Measurements from ENCODE around the gene TTC17. TPM values are rescaled to one million over a fixed set of nuclear protein-coding genes. Genes with fewer than 3 reads are reported as not detected.
"Not testable (repeated sequence)": the region's sequence is repeated elsewhere in the genome, so short reads cannot be mapped to it uniquely, and the experiment has no call there.

TTC17 gene
- total RNA-seq, 2 experiments from 2014 or later: 48.7 to 51.2 TPM

DNA sequence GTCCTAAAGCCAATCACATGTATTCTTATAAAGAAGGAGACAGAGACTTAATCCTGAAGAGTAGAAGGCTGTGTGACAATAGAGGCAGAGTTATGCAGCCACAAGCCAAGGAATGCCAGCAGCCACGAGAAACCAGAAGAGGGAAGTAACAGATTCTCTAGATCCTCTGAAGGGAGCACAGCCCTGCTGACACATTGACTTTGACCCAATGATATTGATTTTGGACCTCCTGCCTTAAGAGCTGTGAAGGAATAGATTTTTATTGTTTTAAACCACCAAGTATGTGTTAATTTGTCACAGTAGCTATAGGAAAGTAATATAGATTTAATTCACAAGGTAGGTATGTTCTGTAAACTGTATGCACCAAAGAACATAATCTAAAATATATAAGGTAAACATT lies 103.6 kb downstream of the TTC17 start:
- no peak overlapping the region for H3K4me3 Mint-ChIP-seq
- H3K27me3 Mint-ChIP-seq: no peaks in the 10 kb centered on the region
- intact Hi-C loops (cut with micrococcal nuclease): no loop called here
- TF ChIP-seq, protein P1, sequence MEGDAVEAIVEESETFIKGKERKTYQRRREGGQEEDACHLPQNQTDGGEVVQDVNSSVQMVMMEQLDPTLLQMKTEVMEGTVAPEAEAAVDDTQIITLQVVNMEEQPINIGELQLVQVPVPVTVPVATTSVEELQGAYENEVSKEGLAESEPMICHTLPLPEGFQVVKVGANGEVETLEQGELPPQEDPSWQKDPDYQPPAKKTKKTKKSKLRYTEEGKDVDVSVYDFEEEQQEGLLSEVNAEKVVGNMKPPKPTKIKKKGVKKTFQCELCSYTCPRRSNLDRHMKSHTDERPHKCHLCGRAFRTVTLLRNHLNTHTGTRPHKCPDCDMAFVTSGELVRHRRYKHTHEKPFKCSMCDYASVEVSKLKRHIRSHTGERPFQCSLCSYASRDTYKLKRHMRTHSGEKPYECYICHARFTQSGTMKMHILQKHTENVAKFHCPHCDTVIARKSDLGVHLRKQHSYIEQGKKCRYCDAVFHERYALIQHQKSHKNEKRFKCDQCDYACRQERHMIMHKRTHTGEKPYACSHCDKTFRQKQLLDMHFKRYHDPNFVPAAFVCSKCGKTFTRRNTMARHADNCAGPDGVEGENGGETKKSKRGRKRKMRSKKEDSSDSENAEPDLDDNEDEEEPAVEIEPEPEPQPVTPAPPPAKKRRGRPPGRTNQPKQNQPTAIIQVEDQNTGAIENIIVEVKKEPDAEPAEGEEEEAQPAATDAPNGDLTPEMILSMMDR (IDR thresholded peaks at IDR 0.05): no peak
- CTCF ChIA-PET: interaction anchor here (1.3 kb wide), 1 partner anchor 389 kb away, joined by 4 read pairs; no protein-coding TSS in a partner anchor
- no peak overlapping the region for H3K27ac Mint-ChIP-seq
- DNase-seq (no peak), ATAC-seq (no peak)
- peaks cover 33% of the 10 kb centered on the region for H3K9me3 Mint-ChIP-seq
- no peaks in the 10 kb centered on the region for H3K4me1 Mint-ChIP-seq (ENCODE audit: low read depth)
- H3K36me3 Mint-ChIP-seq (ENCODE audit: low read depth): peaks cover 91% of the 10 kb centered on the region
- POLR2A ChIA-PET: no interaction called here

DNA sequence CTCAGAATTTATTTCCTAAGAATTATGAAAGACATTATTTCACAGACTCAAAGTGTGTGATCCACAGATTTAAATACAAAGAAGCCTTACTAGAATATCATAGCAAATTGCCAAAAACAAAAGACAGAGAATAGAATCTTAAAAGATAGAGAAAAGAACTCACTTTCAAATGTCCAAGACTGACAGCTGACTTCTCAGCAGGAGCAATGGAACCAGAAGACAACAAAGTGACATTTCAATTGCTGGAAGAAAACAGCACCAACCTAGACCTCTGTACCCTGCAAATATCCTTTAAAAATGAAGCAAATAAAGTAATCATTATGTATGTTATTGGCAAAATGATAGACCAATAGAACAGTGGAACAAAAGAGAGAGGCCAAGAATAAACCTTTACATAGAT lies 109.2 kb downstream of the TTC17 start:
- Mint-ChIP-seq H3K4me3 (no peak overlapping the region), H3K4me1 (ENCODE audit: low read depth) (no peaks in the 10 kb centered on the region), H3K27me3 (no peaks in the 10 kb centered on the region), H3K36me3 (ENCODE audit: low read depth) (peaks cover 55% of the 10 kb centered on the region), H3K27ac (no peak overlapping the region), H3K9me3 (peaks cover 36% of the 10 kb centered on the region)
- ChIA-PET POLR2A (no interaction called here), CTCF (no interaction called here)
- ATAC-seq: no peak
- TF ChIP-seq, protein P1 (IDR thresholded peaks at IDR 0.05): no peak
- intact Hi-C loops (cut with micrococcal nuclease): no loop called here
- no peak for DNase-seq

DNA sequence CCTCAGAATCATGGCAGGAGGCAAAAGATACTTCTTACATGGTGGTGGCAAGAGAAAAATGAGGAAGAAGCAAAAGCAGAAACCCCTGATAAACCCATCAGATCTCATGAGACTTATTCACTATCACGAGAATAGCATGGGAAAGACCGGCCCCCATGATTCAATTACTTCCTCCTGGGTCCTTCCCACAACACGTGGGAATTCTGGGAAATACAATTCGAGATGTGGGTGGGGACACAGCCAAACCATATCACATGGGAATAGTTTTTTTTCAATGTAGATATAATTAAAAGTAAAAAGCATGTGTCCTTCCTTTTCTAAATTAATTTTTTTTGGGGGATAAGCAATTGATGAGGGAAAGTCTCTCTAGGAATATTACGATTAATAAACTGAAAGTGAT lies 118.8 kb downstream of the TTC17 start:
- intact Hi-C loops (cut with micrococcal nuclease); H3K4me1 Mint-ChIP-seq (ENCODE audit: low read depth); CTCF ChIA-PET; ATAC-seq; H3K27me3 Mint-ChIP-seq; H3K27ac Mint-ChIP-seq; H3K4me3 Mint-ChIP-seq; DNase-seq: not testable (repeated sequence)
- POLR2A ChIA-PET: interaction anchor here (0.6 kb wide), 1 partner anchor 134 kb away, joined by 3 read pairs; no protein-coding TSS in a partner anchor
- Mint-ChIP-seq H3K9me3 (peaks cover 33% of the 10 kb centered on the region), H3K36me3 (ENCODE audit: low read depth) (peaks cover 42% of the 10 kb centered on the region)

DNA sequence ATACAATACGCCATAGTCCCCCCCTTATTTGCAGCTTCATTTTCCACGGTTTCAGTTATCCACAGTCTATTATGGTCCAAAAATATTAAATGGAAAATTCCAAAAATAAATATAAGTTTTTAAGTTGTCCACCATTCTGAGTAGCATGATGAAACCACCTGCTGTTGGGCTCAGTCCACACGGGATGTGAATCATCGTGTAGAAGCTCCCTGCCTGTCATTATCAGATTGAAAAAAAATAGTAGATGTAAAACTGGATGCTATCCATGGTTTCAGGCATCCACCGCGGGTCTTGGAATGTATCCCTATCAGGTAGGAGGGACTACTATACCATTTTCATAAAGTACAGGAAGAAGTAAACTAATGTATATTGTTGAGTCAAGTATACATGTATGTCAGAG lies 127.4 kb downstream of the TTC17 start:
- Mint-ChIP-seq H3K27ac (no peak overlapping the region), H3K4me3 (no peak overlapping the region), H3K9me3 (peaks cover 4% of the 10 kb centered on the region), H3K27me3 (no peaks in the 10 kb centered on the region), H3K4me1 (ENCODE audit: low read depth) (no peaks in the 10 kb centered on the region), H3K36me3 (ENCODE audit: low read depth) (peaks cover 24% of the 10 kb centered on the region)
- intact Hi-C loops (cut with micrococcal nuclease): no loop called here
- POLR2A ChIA-PET: no interaction called here
- TF ChIP-seq, protein P1 (IDR thresholded peaks at IDR 0.05): no peak
- ATAC-seq (no peak), DNase-seq (no peak)
- CTCF ChIA-PET: no interaction called here

DNA sequence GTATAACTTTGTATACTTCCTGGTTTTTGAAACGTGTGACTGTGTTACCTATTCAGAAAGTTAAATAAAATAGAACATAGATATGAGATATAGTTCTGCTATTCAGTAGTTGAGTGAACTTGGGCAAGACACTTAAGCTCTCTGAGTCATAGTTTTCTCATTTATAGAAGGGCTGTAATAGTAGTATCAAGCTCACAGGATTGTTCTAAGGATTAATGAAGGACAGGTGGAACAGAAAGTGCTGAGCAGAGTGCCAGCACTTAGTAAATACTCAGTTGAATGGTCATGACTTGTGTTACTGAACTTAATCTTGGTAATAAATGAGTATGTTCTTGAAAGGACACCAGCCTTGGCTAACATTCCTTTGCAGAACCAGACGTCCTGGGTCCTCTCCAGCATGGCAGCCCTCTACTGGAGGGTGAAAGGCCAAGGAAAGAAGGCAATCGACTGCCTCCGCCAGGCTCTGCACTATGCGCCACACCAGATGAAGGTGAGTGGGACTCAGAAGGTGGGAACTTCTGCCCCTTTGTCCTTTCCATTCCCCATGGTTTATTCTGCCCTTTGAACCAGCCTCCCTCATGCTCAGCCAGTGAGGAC lies 131.2 kb downstream of the TTC17 start:
- no peak overlapping the region for H3K27ac Mint-ChIP-seq
- TF ChIP-seq, protein P1 (IDR thresholded peaks at IDR 0.05): no peak
- no peak for DNase-seq
- peaks cover 36% of the 10 kb centered on the region for H3K36me3 Mint-ChIP-seq (ENCODE audit: low read depth)
- ChIA-PET CTCF (no interaction called here), POLR2A (no interaction called here)
- no peaks in the 10 kb centered on the region for H3K27me3 Mint-ChIP-seq
- no peak for ATAC-seq
- peaks cover 3% of the 10 kb centered on the region for H3K4me1 Mint-ChIP-seq (ENCODE audit: low read depth)
- intact Hi-C loops (cut with micrococcal nuclease): no loop called here
- H3K9me3 Mint-ChIP-seq: no peaks in the 10 kb centered on the region
- H3K4me3 Mint-ChIP-seq: no peak overlapping the region

All from activated CD8-positive, alpha-beta T cell treated with anti-CD3 and anti-CD28 coated beads for 36 hours (primary cell).